Skeletal muscle tissue (tissue), 4 donors: ENCODE data around the gene DMPK. TPM values are rescaled to one million over a fixed set of nuclear protein-coding genes. Genes with fewer than 3 reads are reported as not detected.
A peak's percentile ranks its signal among the peaks of the same experiment; 100 is the strongest.
"Not testable (repeated sequence)": the region's sequence is repeated elsewhere in the genome, so short reads cannot be mapped to it uniquely, and the experiment has no call there.

ENCODE experiments used
- H3K27ac ChIP-seq: one replicate; pipeline ENCODE4 v1.7.0; 2013; ENCODE audit warnings: mild to moderate bottlenecking, low read depth, low read length, inconsistent platforms
- H3K27me3 ChIP-seq, 3 donors: one replicate each; pipeline ENCODE4 v1.7.0; 2013; ENCODE audit warnings: low read length in 3 of 3; ENCODE audit not compliant: control insufficient read depth in 3 of 3, insufficient read depth in 3 of 3
- H3K36me3 ChIP-seq, 3 donors: one replicate each; pipeline ENCODE4 v1.7.0; 2013; ENCODE audit warnings: low read length in 3 of 3; ENCODE audit not compliant: control insufficient read depth in 3 of 3, insufficient read depth in 3 of 3
- H3K4me1 ChIP-seq, 3 donors: one replicate each; pipeline ENCODE4 v1.7.0; 2013; ENCODE audit warnings: low read length in 3 of 3, mild to moderate bottlenecking in 3 of 3; ENCODE audit not compliant: control insufficient read depth in 3 of 3, insufficient read depth in 3 of 3
- H3K4me3 ChIP-seq, 3 donors: one replicate each; pipeline ENCODE4 v1.7.0; 2013; ENCODE audit warnings: low read length in 3 of 3
- H3K9ac ChIP-seq, 3 donors: one replicate each; pipeline ENCODE4 v1.7.0; 2013; ENCODE audit warnings: low read length in 3 of 3, mild to moderate bottlenecking in 3 of 3, moderate library complexity in 2 of 3, low read depth in 1 of 3
- H3K9me3 ChIP-seq, 3 donors: one replicate each; pipeline ENCODE4 v1.7.0; 2013; ENCODE audit warnings: low read length in 3 of 3; ENCODE audit not compliant: control insufficient read depth in 3 of 3
- total RNA-seq: library from RNA; depleted of rRNA; stranded (reverse); fragments of >200 nt; gene quantifications from one replicate; pipeline ENCODE4 v1.2.3, GENCODE V29; 2014
- donor health status: Osteomylitis.

The DMPK gene
- total RNA-seq, 1 donor from 2014 or later: 160 TPM

GRCh38 chr19:45800070-45800553, 17.8 kb upstream of the DMPK start:
- H3K27me3 ChIP-seq: no peaks in the 10 kb centered on the region
- H3K27ac ChIP-seq: no peak overlapping the region
- no peak overlapping the region for H3K4me3 ChIP-seq
- no peak overlapping the region for H3K9ac ChIP-seq
- no peaks in the 10 kb centered on the region for H3K36me3 ChIP-seq
- peaks cover 9 to 14% (median 13%) of the 10 kb centered on the region in 3 donors for H3K4me1 ChIP-seq
- H3K9me3 ChIP-seq: no peaks in the 10 kb centered on the region

GRCh38 chr19:45799541-45799940, 17.3 kb upstream of the DMPK start:
- H3K9me3 ChIP-seq, H3K36me3 ChIP-seq, H3K27me3 ChIP-seq, H3K4me3 ChIP-seq: not testable (repeated sequence)
- peak overlapping the region; percentile 19 for H3K27ac ChIP-seq
- peak overlapping the region in 1 of 3 donors; percentile 62 for H3K9ac ChIP-seq
- peaks cover 9 to 14% (median 13%) of the 10 kb centered on the region in 3 donors for H3K4me1 ChIP-seq

- no peaks in the 10 kb centered on the region for H3K27me3 ChIP-seq
- peak overlapping the region in 2 of 3 donors; percentile 40 to 41 for H3K4me3 ChIP-seq
- H3K4me1 ChIP-seq: peaks cover 9 to 14% (median 13%) of the 10 kb centered on the region in 3 donors
- no peaks in the 10 kb centered on the region for H3K9me3 ChIP-seq
- peak overlapping the region in 1 of 3 donors; percentile 62 for H3K9ac ChIP-seq
- H3K27ac ChIP-seq: peak overlapping the region; percentile 19
- H3K36me3 ChIP-seq: no peaks in the 10 kb centered on the region
Observed at GRCh38 chr19:45798995-45799517, 16.8 kb upstream of the DMPK start.

- Histone ChIP-seq H3K27ac (no peak overlapping the region), H3K27me3 (no peaks in the 10 kb centered on the region), H3K36me3 (peaks cover 2 to 5% (median 2%) of the 10 kb centered on the region in 3 donors), H3K9ac (no peak overlapping the region), H3K4me1 (peaks cover 23 to 26% (median 24%) of the 10 kb centered on the region in 3 donors), H3K4me3 (no peak overlapping the region), H3K9me3 (no peaks in the 10 kb centered on the region)
Observed at GRCh38 chr19:45794627-45795026, 12.3 kb upstream of the DMPK start.

GRCh38 chr19:45793876-45794275, 11.6 kb upstream of the DMPK start:
- Histone ChIP-seq H3K36me3 (peaks cover 5 to 6% (median 5%) of the 10 kb centered on the region in 3 donors), H3K27me3 (no peaks in the 10 kb centered on the region), H3K27ac (no peak overlapping the region), H3K4me3 (no peak overlapping the region), H3K9me3 (no peaks in the 10 kb centered on the region), H3K9ac (no peak overlapping the region), H3K4me1 (peaks cover 24 to 28% (median 26%) of the 10 kb centered on the region in 3 donors)

GRCh38 chr19:45793178-45793564, 10.9 kb upstream of the DMPK start:
- Histone ChIP-seq H3K9me3 (no peaks in the 10 kb centered on the region), H3K27me3 (no peaks in the 10 kb centered on the region), H3K4me3 (peak overlapping the region; percentile 24 to 60 (median 47)), H3K36me3 (peaks cover 5 to 10% (median 9%) of the 10 kb centered on the region in 3 donors), H3K9ac (no peak overlapping the region), H3K4me1 (peaks cover 30 to 32% (median 32%) of the 10 kb centered on the region in 3 donors), H3K27ac (peak overlapping the region; percentile 31)

- Histone ChIP-seq H3K27ac (peak within 1 kb of the TSS; percentile 31), H3K27me3 (no peaks in the 10 kb centered on the region), H3K4me1 (peaks cover 32 to 35% (median 35%) of the 10 kb centered on the region in 3 donors), H3K36me3 (peaks cover 5 to 11% (median 11%) of the 10 kb centered on the region in 3 donors), H3K4me3 (peak within 1 kb of the TSS; percentile 76 to 77 (median 77)), H3K9me3 (no peaks in the 10 kb centered on the region), H3K9ac (peak within 1 kb of the TSS; percentile 76 to 80 (median 76))
Observed at GRCh38 chr19:45792470-45793177, 10.3 kb upstream of the DMPK start, which contains the start of gene DMWD. Gene DMWD (minus strand): TSS chr19:45792845. CDS start chr19:45792756, 89 bp downstream.

GRCh38 chr19:45791744-45792469, 9.6 kb upstream of the DMPK start:
- peak overlapping the region; percentile 76 to 77 (median 77) for H3K4me3 ChIP-seq
- H3K4me1 ChIP-seq: peaks cover 34 to 42% (median 36%) of the 10 kb centered on the region in 3 donors
- peaks cover 10 to 13% (median 13%) of the 10 kb centered on the region in 3 donors for H3K36me3 ChIP-seq
- no peaks in the 10 kb centered on the region for H3K27me3 ChIP-seq
- peak overlapping the region; percentile 76 to 80 (median 76) for H3K9ac ChIP-seq
- H3K9me3 ChIP-seq: no peaks in the 10 kb centered on the region
- H3K27ac ChIP-seq: peak overlapping the region; percentile 30

GRCh38 chr19:45790942-45791341, 8.7 kb upstream of the DMPK start:
- no peaks in the 10 kb centered on the region for H3K27me3 ChIP-seq
- H3K4me1 ChIP-seq: peaks cover 37 to 51% (median 43%) of the 10 kb centered on the region in 3 donors
- H3K27ac ChIP-seq: no peak overlapping the region
- H3K4me3 ChIP-seq: no peak overlapping the region
- peak overlapping the region in 1 of 3 donors; percentile 3 for H3K9ac ChIP-seq
- peaks cover 10 to 19% (median 15%) of the 10 kb centered on the region in 3 donors for H3K36me3 ChIP-seq
- no peaks in the 10 kb centered on the region for H3K9me3 ChIP-seq
